ENCODE measurements around the gene TAPBP. TPM values are rescaled to one million over a fixed set of nuclear protein-coding genes. Genes with fewer than 3 reads are reported as not detected.

TAPBP gene
- total and polyA plus RNA-seq, 2 of the 8 experiments (the other 6 are each of a cell fraction or from before 2014, with no cell fraction given), result 24.5 to 35.4 TPM

- Histone ChIP-seq H3K9me3 (ENCODE audit: insufficient read depth in 2 of 2, low read depth in 1 of 2, low read length in 1 of 2) (no peaks in the 10 kb centered on the region; a peak in 1 of 4 replicates), H2BK12ac (ENCODE audit: low read depth, low read length) (no peak overlapping the region), H3K14ac (ENCODE audit: insufficient read length) (no peak overlapping the region), H3K4ac (replicated peaks; ENCODE audit: insufficient read length, low read depth, low read length) (no peak overlapping the region), H4K91ac (replicated peaks; ENCODE audit: insufficient read length, low read length) (no peak overlapping the region), H3K4me3 (ENCODE audit: extremely low read depth in 1 of 4, insufficient read depth in 2 of 4, low read depth in 3 of 4, low read length in 4 of 4) (no peak overlapping the region; a peak in 1 of 8 replicates), H3K27me3 (replicated peaks in 1 of 4; ENCODE audit: control insufficient read depth in 3 of 4, extremely low read depth in 1 of 4, insufficient read depth in 3 of 4, low read length in 3 of 4) (no peaks in the 10 kb centered on the region), H3K9ac (replicated peaks in 1 of 4; ENCODE audit: extremely low read depth in 1 of 4, low read depth in 3 of 4, low read length in 3 of 4) (peak overlapping the region in 1 of 4 experiments; percentile 14; a peak in 1 of 7 replicates), H3K4me1 (replicated peaks in 1 of 4; ENCODE audit: control insufficient read depth in 3 of 4, insufficient read depth in 4 of 4, low read length in 3 of 4) (peaks cover 0 to 11% (median 5%) of the 10 kb centered on the region in 4 experiments; a peak in 5 of 7 replicates), H4K8ac (ENCODE audit: extremely low read depth, insufficient read depth, low read length) (no peak overlapping the region), H2AK5ac (ENCODE audit: low read depth, low read length) (no peak overlapping the region), H4K5ac (ENCODE audit: insufficient read length, low read depth, low read length) (no peak overlapping the region), H4K20me1 (replicated peaks in 1 of 2; ENCODE audit: control insufficient read depth in 1 of 2, insufficient read depth in 2 of 2, low read length in 2 of 2) (peaks cover 0 to 2% of the 10 kb centered on the region in 2 experiments), H3K79me2 (ENCODE audit: control insufficient read depth in 1 of 2, insufficient read depth in 2 of 2, low read length in 2 of 2) (peaks cover 4 to 31% of the 10 kb centered on the region in 2 experiments; a peak in 3 of 4 replicates), H3K4me2 (ENCODE audit: insufficient read depth in 1 of 2, low read depth in 2 of 2, low read length in 2 of 2) (peak overlapping the region in 1 of 2 experiments; percentile 76; a peak in 2 of 4 replicates), H3K23me2 (ENCODE audit: low read depth, low read length) (peaks cover 8% of the 10 kb centered on the region; the same call in 1 of the 2 replicates), H2BK5ac (ENCODE audit: low read depth, low read length) (no peak overlapping the region), H2BK20ac (ENCODE audit: low read length) (no peak overlapping the region), H2AFZ (ENCODE audit: low read length) (no peak overlapping the region), H3K18ac (ENCODE audit: extremely low read depth, low read length) (no peak overlapping the region), H3K36me3 (ENCODE audit: control insufficient read depth in 2 of 4, insufficient read depth in 4 of 4, low read length in 3 of 4) (peaks cover 14 to 33% (median 29%) of the 10 kb centered on the region in 4 experiments), H3K23ac (ENCODE audit: insufficient read length) (no peak overlapping the region), H2BK15ac (ENCODE audit: low read length) (no peak overlapping the region), H2BK120ac (replicated peaks; ENCODE audit: low read depth, low read length) (no peak overlapping the region), H3K79me1 (ENCODE audit: low read depth, low read length) (peaks cover 8% of the 10 kb centered on the region; the same call in 1 of the 2 replicates), H3K56ac (replicated peaks; ENCODE audit: insufficient read length, low read depth, low read length) (no peak overlapping the region), H3K27ac (ENCODE audit: low read depth, low read length) (no peak overlapping the region)
- DNase-seq (ENCODE audit: low read depth in 1 of 2, low spot score in 2 of 2), result no peak
- FAIRE-seq, result no peak
- 95% methylated on average over 21 of the region's 22 CpGs; no CpG with 5 or more reads in 1 of the 2 experiments for WGBS, 2 experiments (ENCODE audit: extremely low coverage in 1 of 2, insufficient coverage in 1 of 2, insufficient read length in 1 of 2, insufficient replicate concordance in 2 of 2, low coverage in 1 of 2, low lambda C conversion rate in 2 of 2, missing lambda C conversion rate in 1 of 2)
- TF ChIP-seq SRF (IDR thresholded peaks at IDR 0.05; ENCODE audit: low read depth, low read length) (no peak), CREB1 (IDR thresholded peaks at IDR 0.05) (no peak)
- ChIA-PET POLR2A (ENCODE audit: partially characterized antibody) (interaction anchor here (6.5 to 16.7 kb wide), 3 partner anchors 8 to 17 kb away, joined by 70 to 337 read pairs (median 88); partner anchors contain the start of genes B3GALT4, RGL2, RPS18 and VPS52), CTCF (ENCODE audit: partially characterized antibody) (interaction anchor here (7.2 kb wide), 1 partner anchor 8 kb away, joined by 81 read pairs; the partner anchor contains the start of gene B3GALT4)
Measured at GRCh38 chr6:33286946-33287914, 26.6 kb downstream of the TAPBP start.

All from H1 (cell line).